ENCODE data around the gene CLDN15.
"Not testable (repeated sequence)": the region's sequence is repeated elsewhere in the genome, so short reads cannot be mapped to it uniquely, and the experiment has no call there.

The CLDN15 gene

DNA sequence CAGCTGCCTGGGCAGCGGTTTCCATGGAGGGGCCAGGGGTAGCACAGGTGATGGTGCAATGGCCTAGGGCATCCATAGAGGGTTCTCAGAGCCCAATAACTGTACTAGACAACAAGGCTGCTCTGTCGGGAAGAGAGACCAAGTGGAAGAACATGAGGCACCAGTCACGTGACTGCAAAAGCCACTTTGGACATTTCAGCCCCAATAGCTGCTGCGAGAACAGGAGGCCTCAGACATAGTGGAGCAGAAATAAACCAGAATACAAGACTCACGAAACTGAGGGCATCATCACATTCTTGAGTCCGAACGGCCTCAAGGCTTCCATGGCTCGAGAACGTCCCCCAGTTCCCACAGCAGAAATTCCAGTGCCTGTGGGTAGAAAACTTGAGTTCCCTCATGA, 39.6 kb upstream of the CLDN15 start:
- Histone ChIP-seq H3K36me3 (no peaks in the 10 kb centered on the region), H3K27ac (no peak overlapping the region), H3K9me3 (no peaks in the 10 kb centered on the region), H3K4me1 (ENCODE audit: control insufficient read depth in 1 of 2, insufficient read depth in 1 of 2, low read depth in 1 of 2, low read length in 1 of 2) (no peaks in the 10 kb centered on the region), H3K27me3 (peaks cover 31% of the 10 kb centered on the region), H3K4me3 (ENCODE audit: low read depth in 1 of 2, low read length in 1 of 2) (no peak overlapping the region)
- TF ChIP-seq, protein P1, sequence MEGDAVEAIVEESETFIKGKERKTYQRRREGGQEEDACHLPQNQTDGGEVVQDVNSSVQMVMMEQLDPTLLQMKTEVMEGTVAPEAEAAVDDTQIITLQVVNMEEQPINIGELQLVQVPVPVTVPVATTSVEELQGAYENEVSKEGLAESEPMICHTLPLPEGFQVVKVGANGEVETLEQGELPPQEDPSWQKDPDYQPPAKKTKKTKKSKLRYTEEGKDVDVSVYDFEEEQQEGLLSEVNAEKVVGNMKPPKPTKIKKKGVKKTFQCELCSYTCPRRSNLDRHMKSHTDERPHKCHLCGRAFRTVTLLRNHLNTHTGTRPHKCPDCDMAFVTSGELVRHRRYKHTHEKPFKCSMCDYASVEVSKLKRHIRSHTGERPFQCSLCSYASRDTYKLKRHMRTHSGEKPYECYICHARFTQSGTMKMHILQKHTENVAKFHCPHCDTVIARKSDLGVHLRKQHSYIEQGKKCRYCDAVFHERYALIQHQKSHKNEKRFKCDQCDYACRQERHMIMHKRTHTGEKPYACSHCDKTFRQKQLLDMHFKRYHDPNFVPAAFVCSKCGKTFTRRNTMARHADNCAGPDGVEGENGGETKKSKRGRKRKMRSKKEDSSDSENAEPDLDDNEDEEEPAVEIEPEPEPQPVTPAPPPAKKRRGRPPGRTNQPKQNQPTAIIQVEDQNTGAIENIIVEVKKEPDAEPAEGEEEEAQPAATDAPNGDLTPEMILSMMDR (IDR thresholded peaks at IDR 0.05): no peak

DNA sequence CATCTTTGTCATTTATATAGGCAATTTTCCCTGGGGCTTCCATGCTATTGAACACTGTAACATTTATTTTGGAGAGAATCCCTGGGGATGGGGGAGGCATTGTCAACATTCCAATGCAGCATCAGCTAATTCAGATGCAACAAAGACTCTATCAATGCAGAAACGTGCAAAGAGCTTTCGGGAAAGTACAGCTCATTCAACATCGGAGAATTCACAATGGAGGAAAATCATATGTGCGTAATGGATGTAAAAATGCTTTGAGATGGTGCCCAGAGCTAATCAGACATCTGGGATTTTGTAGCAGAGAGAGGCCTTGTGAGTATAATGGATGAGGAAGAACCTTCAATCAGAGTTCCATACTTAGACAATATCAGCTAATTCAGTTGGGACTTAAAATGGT, 35.6 kb upstream of the CLDN15 start:
- TF ChIP-seq, protein P1 (IDR thresholded peaks at IDR 0.05): no peak
- Histone ChIP-seq H3K27ac (no peak overlapping the region), H3K27me3 (peaks cover 20% of the 10 kb centered on the region)

DNA sequence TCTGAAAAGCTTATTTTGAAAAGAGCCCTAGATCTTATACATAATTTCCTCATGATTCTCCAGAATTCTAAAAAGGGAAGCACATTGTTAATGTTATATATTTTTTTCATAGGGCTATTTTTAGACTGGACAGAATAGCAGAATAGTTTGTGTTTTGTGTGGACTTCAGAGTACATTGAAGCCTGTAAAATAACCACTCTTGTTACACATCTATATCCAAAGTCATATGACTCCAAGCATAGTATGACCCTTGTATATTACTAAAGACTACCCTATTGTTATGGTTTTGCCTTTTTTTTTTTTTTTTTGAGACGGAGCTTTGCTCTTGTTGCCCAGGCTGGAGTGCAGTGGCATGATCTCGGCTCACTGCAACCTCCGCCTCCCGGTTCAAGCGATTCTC, 33.4 kb upstream of the CLDN15 start:
- Histone ChIP-seq H3K4me3 (ENCODE audit: low read depth in 1 of 2, low read length in 1 of 2) (no peak overlapping the region), H3K4me1 (ENCODE audit: control insufficient read depth in 1 of 2, insufficient read depth in 1 of 2, low read depth in 1 of 2, low read length in 1 of 2) (no peaks in the 10 kb centered on the region), H3K27me3 (peaks cover 25% of the 10 kb centered on the region), H3K9me3 (no peaks in the 10 kb centered on the region), H3K27ac (no peak overlapping the region), H3K36me3 (no peaks in the 10 kb centered on the region)
- TF ChIP-seq, protein P1 (IDR thresholded peaks at IDR 0.05): no peak

More for the DNA sequence above, 35.6 kb upstream of the CLDN15 start:
- Histone ChIP-seq H3K36me3 (no peaks in the 10 kb centered on the region), H3K9me3 (no peaks in the 10 kb centered on the region), H3K4me1 (ENCODE audit: control insufficient read depth in 1 of 2, insufficient read depth in 1 of 2, low read depth in 1 of 2, low read length in 1 of 2) (no peaks in the 10 kb centered on the region), H3K4me3 (ENCODE audit: low read depth in 1 of 2, low read length in 1 of 2) (no peak overlapping the region)

DNA sequence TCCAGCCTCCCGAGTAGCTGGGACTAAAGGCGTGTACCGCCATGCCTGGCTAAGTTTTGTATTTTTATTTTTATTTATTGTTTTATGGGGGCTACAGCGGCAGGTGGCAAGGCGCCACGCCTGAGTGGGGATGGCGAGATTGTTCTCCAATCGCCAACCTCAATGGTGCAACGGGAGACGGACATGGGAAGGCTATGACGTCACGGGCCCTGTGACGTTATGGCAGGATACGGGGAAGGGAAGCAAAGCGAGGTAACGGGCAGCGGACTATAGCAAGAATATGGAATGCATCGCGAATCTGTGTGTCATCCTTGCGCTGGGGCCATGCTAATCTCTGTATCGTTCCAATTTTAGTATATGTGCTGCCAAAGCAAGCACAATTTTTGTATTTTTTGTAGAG, 32.1 kb upstream of the CLDN15 start:
- Histone ChIP-seq H3K9me3 (no peaks in the 10 kb centered on the region), H3K36me3 (no peaks in the 10 kb centered on the region), H3K27me3 (peaks cover 34% of the 10 kb centered on the region), H3K4me3 (ENCODE audit: low read depth in 1 of 2, low read length in 1 of 2) (no peak overlapping the region), H3K4me1 (ENCODE audit: control insufficient read depth in 1 of 2, insufficient read depth in 1 of 2, low read depth in 1 of 2, low read length in 1 of 2) (no peaks in the 10 kb centered on the region), H3K27ac (no peak overlapping the region)
- TF ChIP-seq, protein P1 (IDR thresholded peaks at IDR 0.05): no peak

DNA sequence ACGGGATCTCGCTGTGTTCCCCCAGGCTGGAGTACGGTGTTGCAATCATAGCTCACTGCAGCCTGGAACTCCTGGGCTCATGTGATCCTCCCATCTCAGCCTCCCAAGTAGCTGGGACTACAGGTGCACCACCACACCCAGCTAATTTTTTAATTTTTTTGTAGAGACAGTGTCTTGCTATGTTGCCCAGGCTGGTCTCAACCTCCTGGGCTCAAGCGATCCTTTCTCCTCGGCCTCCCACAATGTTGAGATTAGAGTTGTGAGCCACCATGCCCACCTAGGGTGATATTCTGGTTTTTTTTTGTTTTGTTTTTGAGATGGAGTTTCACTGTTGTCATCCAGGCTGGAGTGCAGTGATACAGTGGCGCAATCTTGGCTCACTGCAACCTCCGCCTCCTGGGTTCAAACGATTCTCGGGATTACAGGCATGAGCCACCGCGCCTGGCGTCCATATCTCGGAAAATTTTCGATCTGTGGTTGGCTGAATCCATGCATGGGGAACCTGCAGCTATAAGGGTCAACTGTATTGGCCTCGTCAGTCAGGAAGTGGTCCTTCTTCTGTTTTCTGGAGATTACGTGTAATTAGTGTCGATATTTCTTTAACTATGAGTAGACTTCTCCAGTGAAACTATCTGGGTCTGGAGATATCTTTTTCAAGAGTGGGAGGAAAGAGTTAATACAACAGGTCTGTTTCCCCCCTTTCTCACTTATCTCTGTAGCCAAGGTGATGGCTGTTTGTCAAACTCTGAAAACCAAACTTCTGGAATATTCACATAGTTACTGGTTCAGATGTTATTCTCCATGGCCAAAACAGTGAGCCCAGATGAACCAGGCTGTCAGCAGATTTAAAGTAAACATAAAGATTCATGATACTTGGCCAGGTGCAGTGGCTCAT, 28.3 kb upstream of the CLDN15 start:
- Histone ChIP-seq H3K27ac (no peak overlapping the region), H3K4me1 (ENCODE audit: control insufficient read depth in 1 of 2, insufficient read depth in 1 of 2, low read depth in 1 of 2, low read length in 1 of 2) (no peaks in the 10 kb centered on the region), H3K27me3 (peaks cover 18% of the 10 kb centered on the region), H3K36me3 (no peaks in the 10 kb centered on the region), H3K4me3 (ENCODE audit: low read depth in 1 of 2, low read length in 1 of 2) (no peak overlapping the region), H3K9me3 (no peaks in the 10 kb centered on the region)
- TF ChIP-seq, protein P1 (IDR thresholded peaks at IDR 0.05): no peak

DNA sequence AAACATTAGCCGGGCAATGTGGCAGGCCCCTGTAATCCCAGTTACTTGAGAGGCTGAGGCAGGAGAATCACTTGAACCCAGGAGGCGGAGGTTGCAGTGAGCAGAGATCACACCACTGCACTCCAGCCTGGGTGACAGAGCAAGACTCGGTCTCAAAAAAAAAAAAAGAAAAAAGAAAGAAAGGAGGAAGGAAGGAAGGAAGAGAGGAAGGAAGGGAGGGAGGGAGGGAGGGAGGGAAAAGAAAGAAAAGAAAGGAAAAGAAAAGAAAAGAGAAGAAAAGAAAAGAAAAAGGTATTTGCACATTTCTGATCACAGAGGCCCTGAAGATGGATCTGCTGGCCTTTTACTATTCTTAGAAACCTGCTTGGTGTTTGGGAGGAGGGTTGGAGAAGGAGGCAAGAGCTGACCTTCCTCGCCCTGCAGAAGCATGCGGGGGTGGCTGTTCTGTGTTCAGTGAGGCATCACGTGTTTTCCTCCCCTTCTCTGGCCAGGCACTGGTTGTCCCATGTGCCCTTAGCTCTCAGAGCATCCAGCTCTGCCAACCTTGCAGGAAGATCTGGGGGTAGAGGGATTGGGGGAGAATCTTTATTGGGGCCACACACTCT, 26.6 kb upstream of the CLDN15 start:
- H3K36me3 ChIP-seq; H3K4me3 ChIP-seq (ENCODE audit: low read depth in 1 of 2, low read length in 1 of 2); H3K9me3 ChIP-seq; H3K27ac ChIP-seq; H3K4me1 ChIP-seq (ENCODE audit: control insufficient read depth in 1 of 2, insufficient read depth in 1 of 2, low read depth in 1 of 2, low read length in 1 of 2): not testable (repeated sequence)
- H3K27me3 ChIP-seq: peaks cover 26% of the 10 kb centered on the region
